Effector CD8-positive, alpha-beta T cell (primary cell): ENCODE results near the gene DYNLL2.
"Not testable (repeated sequence)": the region's sequence is repeated elsewhere in the genome, so short reads cannot be mapped to it uniquely, and the experiment has no call there.

Experiments used
- DNase-seq: peaks from one replicate; lab custom pipeline; 2025; lab: John Stamatoyannopoulos, UW

The DYNLL2 gene

GRCh38 chr17:58101898-58102297 is 18.7 kb downstream of the DYNLL2 start:
- DNase-seq, result not testable (repeated sequence)

DNA sequence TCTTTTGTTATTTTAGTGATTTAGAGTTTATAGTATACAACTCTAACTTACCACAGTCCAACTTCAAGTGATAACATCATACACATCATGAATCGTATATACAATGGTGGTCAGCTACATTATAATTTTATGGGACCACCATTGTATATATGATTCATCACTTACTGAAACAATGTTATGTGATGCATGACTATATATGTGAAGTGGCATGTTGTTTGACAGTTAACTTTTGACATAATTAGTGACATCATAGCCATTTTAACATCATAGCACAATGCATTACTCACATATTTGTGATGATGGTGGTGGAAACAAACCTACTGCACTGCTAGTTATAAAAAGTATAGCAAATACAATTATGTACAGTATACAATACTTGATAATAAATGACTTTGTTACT is 21.9 kb downstream of the DYNLL2 start:
- DNase-seq, result no peak

DNA sequence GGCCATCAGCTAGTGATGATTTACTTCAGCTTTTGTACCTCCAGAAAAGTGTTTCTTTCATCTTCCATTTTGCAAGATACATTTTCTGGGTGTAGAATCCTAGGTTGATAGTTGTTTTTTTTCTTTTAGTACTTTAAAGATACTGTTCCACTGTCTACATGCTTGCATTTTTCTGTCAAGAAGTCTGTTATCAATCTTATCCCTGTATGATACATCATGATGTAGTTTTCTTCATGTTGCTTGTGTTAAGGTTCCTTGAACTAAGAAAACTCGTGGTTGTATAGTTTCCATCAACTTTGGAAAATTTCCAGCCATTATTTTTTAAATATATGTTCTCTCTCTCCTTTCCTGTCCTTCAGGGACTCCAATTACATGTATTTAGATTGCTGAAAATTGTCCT is 24.1 kb downstream of the DYNLL2 start:
- DNase-seq, result no peak

- no peak for DNase-seq
Measured at GRCh38 chr17:58109197-58109596, 26.0 kb downstream of the DYNLL2 start.

DNA sequence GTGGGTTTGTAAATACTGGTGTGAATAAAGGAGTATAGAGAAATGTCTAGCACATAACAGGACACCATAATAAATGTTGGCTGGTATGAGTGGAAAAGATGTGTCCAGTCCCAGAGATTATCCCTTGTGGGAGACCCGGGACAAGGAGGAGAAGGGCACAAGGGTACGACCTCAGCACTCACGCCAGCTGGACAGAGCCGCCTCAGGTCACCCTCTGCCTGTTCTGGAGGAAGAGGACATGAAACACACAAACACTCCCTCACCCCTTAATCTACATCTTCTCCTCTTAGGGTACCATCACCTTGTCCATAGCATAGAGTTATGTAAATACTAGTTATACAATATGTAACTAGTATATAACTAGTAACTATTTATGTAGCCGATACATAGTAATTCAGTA is 26.8 kb downstream of the DYNLL2 start:
- no peak for DNase-seq

- no peak for DNase-seq
Measured at GRCh38 chr17:58111676-58112075, 28.5 kb downstream of the DYNLL2 start.

DNA sequence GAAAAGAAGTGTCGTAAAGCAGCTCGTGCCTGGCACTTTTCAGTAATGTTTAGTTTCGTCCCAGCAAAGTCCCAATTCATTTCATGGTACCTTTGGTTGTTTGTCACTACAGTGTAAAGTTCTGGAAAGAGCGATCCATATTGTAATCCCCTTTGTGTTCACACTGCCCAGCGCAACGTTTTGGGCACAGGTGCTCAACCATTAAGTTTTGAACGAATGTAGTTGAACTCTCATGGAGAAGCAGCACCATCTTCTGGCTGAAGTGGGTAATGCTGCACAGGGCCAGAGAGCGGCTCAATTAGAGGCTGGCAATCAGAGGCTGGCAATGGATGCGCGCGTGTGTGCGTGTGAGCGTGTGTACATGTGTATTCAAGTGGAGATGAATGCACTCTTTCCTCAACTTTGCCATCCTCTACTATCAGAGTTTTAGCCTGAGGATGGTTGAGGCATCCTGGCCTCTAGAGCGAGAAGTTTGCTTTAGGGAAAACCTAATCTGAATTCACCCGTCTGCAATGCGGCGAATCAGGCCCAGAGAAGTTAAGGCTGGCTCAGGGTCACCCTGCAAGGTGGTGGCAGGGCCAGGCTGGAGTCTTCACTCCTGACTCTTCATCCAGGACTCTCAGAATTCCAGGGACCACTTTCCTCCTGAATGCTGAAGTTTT is 29.9 kb downstream of the DYNLL2 start:
- DNase-seq, result peak; percentile 75

GRCh38 chr17:58113947-58114346 is 30.7 kb downstream of the DYNLL2 start:
- no peak for DNase-seq

DNA sequence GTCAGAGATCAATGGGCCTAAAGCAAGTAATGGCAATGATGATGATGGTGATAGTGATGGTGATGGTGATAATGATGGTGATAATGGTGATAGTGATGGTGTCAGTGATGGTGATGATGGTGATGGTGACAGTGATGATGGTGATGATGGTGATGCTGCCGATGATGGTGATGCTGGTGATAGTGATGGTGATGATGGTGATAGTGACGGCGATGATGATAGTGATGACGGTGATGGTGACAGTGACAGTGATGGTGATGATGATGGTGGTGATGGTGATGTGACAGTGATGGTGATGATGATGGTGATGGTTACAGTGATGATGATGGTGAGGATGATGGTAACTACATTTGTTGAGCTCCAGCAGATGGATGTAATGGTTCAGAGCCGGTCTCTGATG is 34.2 kb downstream of the DYNLL2 start:
- no peak for DNase-seq

DNA sequence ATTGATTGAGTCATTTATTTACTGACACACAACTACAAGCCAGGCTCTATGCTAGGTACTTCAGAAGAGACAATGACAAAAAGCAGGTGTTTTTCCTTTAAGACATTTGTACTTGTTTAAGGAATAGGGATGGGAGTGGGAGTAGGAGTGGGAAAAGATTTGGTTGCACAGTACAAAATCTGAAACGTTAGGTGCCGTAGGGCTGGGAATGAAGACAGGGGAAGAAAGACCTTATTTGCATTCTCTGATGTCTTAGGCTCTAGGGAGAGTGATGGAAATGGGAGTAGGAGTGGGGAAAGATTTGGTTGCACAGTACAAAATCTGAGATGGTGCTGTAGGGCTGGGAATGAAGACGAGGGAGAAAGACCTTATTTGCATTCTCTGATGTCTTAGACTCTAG is 36.3 kb downstream of the DYNLL2 start:
- DNase-seq, result no peak

GRCh38 chr17:58120195-58120822 is 37.1 kb downstream of the DYNLL2 start:
- peak; percentile 17 for DNase-seq

DNA sequence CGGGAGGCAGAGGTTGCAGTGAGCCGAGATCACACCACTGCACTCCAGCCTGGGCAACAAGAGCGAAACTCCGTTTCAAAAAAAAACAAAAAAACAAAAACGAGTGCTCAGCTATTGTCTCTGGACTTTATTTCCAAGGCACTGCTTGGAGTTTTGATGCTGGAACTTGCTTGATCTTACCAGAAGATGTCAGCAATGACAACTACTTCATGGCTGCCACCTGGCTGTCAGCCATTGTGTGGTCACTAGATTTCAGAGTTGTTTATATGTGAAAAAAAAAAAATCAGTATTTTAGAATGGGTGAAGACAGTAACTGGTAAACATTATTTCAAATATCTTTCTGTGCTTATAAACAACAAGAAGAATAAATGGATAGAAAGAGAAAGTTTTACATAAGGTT is 38.7 kb downstream of the DYNLL2 start:
- no peak for DNase-seq

DNA sequence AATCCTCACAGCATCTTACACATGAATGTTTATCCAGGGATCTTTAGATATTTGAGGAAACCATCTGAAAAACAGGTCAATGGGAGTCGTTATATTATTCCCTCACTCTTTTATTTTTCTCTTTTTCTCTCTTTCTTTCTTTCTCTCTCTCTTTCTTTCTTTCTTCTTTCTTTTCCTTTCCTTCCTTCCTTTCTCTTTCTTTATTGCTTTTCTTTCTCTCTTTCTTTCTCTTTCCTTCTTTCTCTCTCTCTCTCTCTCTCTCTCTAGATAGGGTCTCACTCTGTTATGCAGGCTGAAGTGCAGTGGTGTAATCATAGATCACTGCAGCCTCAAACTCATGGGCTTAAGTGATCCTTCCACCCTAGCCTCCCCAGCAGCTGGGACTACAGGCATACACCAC is 44.6 kb downstream of the DYNLL2 start:
- no peak for DNase-seq

DNA sequence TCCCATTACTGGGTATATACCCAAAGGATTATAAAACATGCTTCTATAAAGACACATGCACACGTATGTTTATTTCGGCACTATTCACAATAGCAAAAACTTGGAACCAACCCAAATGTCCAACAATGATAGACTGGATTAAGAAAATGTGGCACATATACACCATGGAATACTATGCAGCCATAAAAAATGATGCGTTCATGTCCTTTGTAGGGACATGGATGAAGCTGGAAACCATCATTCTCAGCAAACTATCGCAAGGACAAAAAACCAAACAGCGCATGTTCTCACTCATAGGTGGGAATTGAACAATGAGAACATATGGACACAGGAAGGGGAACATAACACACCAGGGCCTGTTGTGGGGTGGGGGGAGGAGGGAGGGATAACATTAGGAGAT is 49.5 kb downstream of the DYNLL2 start:
- not testable (repeated sequence) for DNase-seq

GRCh38 chr17:58136669-58137279 is 53.6 kb downstream of the DYNLL2 start:
- DNase-seq, result no peak

DNA sequence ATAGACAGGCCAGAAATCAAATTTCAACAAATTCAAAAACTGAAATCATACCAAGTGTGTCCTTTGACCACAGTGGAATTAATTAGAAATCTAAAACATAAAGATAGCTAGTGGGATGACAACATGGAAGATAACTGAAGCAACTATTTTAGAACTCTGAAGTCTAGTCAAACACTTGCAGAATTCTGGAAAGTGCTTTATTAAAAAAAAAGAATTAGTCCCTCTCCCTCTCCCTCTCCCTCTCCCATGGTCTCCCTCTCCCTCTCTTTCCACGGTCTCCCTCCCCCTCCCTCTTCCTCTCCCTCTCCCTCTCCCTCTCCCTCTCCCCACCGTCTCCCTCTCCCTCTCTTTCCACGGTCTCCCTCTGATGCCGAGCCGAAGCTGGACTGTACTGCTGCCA is 58.3 kb downstream of the DYNLL2 start:
- DNase-seq, result no peak

- not testable (repeated sequence) for DNase-seq
Measured at GRCh38 chr17:58143335-58143734, 60.1 kb downstream of the DYNLL2 start.

DNA sequence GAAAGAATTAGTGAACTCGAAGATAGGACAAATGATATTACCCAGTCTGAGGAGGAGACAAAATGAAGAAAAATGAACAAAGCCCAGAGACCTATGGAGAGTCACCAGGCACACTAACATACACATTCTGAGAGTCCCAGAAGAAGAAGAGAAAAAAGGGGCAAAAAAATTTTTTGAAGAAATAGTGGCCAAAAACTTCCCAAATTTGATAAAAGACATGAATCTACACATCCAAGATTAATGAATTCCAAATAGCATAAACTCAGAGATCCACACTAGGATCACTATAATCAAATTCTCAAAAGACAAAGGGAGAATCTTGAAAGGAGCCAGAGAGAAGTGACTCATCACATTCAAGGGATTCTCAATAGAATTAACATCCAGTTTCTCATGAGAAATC is 61.6 kb downstream of the DYNLL2 start:
- DNase-seq, result no peak
